HG02588 (cell line): ENCODE measurements around the gene CISTR.
"Not testable (repeated sequence)": the region's sequence is repeated elsewhere in the genome, so short reads cannot be mapped to it uniquely, and the experiment has no call there.

Experiments
- ATAC-seq: cut with Tn5 transposase; IDR thresholded peaks from one replicate; pipeline ENCODE4 v1.9.1; 2021; ENCODE audit warnings: mild to moderate bottlenecking, moderate library complexity; ENCODE audit not compliant: unreplicated experiment

Gene CISTR

DNA sequence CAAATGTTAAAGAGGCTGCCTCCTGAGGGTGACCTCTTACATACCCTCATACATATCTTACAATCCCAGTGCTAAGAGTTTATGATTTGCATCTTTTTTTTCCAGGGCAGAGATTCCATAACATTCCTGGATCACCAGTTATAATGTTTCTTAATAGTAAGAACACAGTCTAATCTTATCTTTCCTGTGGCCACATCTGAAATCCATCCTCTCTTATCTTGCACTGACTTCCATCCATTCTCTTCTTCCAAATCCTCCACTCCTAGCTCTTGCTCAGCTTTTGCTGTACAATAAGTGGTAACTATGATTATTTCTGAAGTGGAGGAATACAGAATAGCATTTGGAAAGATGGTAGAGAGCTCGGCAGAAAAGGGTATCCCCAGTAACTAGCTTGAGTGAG is 30.8 kb downstream of the CISTR start:
- ATAC-seq = no peak

DNA sequence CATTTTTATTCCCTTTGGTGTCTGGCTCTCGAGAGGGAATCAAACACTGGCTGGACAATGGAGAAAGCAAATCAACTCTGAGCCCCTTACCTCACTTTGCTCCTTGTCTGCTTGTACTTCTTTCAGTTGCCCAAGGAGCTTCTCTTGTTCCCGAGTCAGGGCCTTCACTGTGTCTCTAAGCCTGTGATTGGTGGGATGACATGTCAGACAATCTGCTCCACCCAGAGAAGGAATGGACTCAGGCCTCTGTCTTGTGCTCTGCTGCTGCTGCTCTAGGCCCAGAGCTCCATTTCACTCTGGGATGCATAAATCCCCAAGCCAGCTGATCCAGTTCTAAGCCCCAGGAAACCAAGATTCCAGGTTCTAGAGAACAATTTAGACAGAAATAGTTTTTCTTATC is 32.1 kb downstream of the CISTR start:
- no peak for ATAC-seq

- not testable (repeated sequence) for ATAC-seq
These were observed 33.2 kb downstream of the CISTR start for GRCh38 chr12:53718567-53718966.

GRCh38 chr12:53717319-53717718 is 34.5 kb downstream of the CISTR start:
- ATAC-seq = no peak

DNA sequence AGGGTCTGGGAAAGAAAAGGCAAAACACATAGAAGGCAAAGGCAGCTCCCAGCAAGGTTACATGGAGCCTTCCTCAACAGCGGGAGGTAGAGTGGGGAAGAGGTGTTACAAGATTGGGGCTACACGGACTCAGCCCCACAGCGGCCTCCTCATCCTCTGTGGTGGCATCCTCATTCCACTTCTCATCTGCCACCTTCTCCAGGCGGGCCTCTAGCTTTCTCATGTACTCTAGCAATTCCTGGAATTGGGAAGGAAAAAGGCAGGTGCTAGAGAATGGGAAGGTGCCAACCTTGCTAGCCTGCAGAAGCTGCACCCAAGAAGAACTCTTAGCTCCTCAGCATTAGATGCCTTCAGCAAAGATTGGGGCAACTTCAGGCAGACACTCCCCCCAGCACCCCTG is 37.8 kb downstream of the CISTR start:
- no peak for ATAC-seq

GRCh38 chr12:53713516-53713915 is 38.3 kb downstream of the CISTR start:
- ATAC-seq = no peak

DNA sequence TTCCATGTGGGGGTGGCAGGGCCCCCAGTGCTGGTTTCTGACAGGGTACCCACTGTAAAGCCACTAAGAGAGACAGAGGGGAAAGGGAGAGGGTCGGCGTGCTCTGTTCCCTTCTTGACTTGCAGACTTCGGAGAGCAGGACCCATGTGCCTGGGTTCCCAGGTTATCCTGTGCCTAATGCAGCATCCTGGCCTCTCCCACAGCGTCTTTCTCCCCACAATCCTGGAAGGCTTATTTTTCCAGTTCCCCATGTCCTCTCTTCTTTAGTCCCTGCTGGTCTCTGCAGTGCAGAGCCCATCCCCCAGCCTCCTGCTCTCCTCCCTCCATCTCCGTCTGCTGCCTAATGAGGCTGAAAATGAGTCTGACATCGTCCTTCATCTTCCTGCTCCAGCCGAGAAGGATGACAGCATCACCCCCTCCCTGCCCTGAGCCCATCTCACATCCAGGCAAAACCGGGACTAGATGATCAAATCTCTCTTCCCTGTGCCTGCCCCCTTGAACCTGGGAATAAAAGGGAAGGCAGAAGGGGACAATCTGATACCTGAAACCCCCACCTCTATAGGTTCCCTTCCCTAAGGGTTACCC is 39.6 kb downstream of the CISTR start:
- ATAC-seq = no peak

DNA sequence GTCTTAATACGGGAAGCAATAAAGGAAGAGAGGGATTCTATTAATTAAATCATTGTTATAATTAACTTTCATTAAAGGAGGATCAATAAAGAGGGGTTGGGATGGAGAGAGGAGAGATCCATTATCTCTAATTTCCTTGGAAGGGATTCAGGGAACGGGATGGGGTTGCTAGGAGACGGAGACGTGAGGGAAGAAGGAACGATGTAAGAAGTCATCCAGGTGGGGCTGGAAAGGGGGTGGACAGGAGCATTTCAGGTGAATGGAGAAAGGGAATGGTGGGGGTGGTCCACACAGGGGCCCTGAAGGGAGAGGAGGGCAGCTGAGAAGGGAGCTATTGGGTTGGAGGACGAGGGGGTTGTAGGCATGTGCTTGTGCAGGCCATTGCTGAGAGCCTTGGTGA is 41.7 kb downstream of the CISTR start:
- ATAC-seq = no peak

GRCh38 chr12:53709671-53710070 is 42.1 kb downstream of the CISTR start:
- ATAC-seq = no peak

DNA sequence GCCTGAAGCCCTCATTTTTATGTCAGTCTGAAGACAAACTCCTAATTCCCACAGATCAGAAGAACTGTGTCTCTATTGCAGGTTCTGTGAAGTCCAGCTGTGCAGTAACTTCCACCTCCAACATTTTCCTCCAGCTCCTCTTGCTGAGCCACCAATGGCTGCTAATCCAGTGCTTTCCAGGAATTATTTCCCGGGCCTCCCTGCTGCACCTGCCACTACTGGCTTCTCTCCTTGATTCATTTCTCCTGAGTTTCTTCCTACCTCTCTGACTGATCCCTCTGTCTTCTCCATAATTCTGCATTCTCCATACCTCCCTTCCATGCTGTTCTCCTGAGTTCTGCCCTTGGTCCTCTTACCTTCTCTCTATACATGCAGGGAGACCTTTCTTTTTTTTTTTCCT is 45.7 kb downstream of the CISTR start:
- no peak for ATAC-seq

DNA sequence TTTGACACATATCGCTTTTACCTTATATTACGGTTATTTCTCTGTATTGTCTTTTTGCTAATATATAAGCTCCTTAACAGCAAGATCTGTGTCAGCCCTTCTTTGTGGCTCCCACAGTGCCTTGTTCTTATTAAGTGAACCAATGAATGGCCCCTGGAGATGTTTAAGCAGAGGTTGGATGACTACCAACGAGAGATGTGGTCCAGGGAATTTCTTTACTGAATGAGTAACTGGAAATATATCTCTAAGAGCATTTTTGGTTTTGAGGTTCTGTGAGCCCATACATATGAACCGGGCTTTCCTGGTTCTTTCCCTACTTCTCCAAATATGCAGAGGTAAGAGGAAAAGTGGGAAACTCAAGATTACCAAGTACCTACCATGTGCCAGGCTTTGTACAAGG is 48.0 kb downstream of the CISTR start:
- no peak for ATAC-seq

- ATAC-seq = no peak
These were observed 50.1 kb downstream of the CISTR start for GRCh38 chr12:53701518-53702264.

GRCh38 chr12:53700567-53700966 is 51.2 kb downstream of the CISTR start:
- no peak for ATAC-seq

DNA sequence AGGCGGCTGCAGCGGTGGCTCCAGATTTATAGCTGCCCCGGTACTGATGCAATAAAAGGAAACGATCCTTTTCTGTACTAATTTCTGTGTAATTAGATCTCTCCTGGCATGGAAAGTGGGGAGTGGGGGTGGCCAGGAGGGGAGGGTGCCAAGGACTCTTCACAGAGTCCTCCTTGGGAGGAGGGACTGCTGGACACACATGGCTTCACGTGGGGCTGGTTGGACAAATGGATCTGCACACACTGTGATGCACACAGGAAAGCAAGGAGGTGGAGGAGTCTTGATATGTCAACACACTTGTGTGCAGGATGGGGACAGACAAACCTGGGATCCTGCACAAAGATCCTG is 52.1 kb downstream of the CISTR start:
- ATAC-seq = no peak

DNA sequence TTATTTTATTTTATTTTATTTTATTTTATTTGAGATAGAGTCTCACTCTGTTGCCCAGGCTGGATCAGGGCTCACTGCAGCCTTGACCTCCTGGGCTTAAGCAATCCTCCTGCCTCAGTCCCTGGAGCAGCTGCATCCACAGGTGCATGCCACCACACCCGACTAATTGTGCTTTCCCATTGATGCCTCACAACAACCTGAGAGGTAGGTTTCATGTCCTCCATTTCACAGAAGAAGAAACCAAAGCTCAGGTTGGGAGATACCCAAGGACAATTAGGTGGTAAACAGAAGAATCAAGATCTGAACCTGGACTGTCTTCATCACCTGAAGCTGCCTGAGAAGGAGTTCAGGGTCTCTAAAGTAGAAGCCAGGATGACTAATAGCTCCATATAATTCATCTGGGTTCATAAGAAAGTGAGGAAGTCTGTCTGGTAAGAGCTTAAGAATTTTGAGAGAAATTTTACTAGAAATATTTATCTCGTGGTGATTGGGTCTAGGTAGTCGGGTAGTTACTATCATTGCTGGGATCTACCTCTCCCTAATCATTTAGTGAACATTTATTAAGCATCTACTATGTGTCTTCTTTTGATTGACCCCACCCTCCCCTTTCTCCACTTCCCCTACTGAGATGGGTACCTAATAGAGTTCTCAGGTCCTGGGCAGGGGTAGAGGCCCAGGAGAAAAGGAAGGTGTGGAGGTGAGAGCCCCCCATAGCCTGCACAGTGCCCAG is 52.7 kb downstream of the CISTR start:
- ATAC-seq = no peak

DNA sequence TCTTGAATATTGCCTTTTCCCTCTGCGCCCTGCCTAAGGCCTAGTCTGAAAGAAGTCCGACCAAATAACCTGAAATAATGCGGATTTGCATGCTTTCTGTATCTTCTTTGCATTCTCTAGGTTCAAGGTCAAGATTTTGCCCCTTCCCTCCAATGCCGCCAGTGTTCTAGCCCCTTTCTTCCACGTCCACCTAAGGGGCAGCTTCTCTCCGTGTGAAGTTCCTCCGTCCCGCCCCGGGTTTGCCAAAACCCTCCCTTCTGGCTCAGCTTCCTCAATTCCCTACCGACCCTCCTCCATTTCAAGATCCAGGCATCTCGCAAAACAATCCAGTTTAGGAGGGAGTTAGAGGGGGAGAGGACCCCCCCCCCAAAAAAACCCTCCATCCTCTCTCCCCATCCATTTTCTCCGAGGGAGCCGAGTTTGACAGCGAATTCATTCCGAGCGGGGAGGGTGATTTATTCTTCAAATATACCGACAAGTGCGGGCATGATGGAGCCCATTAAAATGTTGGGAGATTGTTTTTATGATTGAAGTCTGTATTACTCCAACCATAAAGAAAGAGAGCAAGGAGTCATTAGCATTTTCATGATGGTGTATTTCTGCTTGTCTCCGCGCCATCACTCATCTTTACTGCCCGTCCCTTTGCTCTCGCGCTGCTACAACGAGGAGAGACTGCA is 55.0 kb downstream of the CISTR start:
- ATAC-seq = no peak
